Skin epidermis (tissue), 12 donors: ENCODE measurements around the gene LEFTY1.
A peak's percentile ranks its signal among the peaks of the same experiment; 100 is the strongest.
"Not testable (repeated sequence)": the region's sequence is repeated elsewhere in the genome, so short reads cannot be mapped to it uniquely, and the experiment has no call there.

Experiments used
- H3K27ac ChIP-seq, 21 experiments: fragments of 200-600 bp; sonication (generic) in 11 of 21; one replicate each; pipeline ENCODE4 v1.5.0; 2020; ENCODE audit warnings: mild to moderate bottlenecking in 3 of 21, inconsistent platforms in 2 of 21, moderate library complexity in 2 of 21
- H3K4me3 ChIP-seq, 7 experiments: fragments of 200-600 bp; sonication (generic) in 2 of 7; one replicate each; pipeline ENCODE4 v1.5.0; 2020; ENCODE audit warnings: inconsistent platforms in 2 of 7, mild to moderate bottlenecking in 2 of 7, moderate library complexity in 1 of 7

LEFTY1 gene, protein sequence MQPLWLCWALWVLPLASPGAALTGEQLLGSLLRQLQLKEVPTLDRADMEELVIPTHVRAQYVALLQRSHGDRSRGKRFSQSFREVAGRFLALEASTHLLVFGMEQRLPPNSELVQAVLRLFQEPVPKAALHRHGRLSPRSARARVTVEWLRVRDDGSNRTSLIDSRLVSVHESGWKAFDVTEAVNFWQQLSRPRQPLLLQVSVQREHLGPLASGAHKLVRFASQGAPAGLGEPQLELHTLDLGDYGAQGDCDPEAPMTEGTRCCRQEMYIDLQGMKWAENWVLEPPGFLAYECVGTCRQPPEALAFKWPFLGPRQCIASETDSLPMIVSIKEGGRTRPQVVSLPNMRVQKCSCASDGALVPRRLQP

DNA sequence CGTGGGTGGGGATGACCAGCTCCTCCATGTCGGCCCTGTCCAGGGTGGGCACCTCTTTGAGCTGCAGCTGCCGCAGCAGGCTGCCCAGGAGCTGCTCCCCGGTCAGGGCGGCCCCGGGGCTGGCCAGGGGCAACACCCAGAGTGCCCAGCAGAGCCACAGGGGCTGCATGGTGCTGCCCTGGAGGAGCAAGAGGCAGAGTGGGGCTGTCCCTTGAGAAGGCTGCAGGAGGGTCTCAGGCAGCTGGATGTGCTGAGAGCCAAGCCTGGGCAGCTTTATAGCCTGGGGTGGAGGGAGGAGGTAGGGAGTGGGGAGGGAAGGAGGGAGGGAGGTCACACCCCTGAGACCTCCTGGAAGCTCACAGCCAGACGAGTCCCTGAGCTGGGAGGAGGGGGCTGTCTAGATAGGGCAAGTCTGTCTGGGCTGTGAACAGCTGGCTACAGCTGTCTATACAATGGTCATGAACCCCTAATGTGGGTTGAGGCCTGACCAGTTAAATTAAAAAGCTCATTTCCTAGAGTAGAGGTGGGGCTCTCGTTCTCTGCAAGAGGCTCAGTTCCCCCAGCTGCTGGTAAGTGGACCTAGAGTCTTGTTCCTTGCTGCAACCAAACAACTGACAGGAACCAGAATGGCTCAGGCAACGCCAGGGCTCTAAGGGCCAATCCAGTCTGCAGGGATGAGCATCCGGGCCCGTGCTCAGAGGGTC lies at the start of gene LEFTY1:
TSS of gene LEFTY1 (minus strand) at position 249 of the 704 bp plus-strand sequence. CDS start at position 169, 80 bp downstream.
- no peak within 1 kb of the TSS for H3K4me3 ChIP-seq
- no peak within 1 kb of the TSS for H3K27ac ChIP-seq

- H3K4me3 ChIP-seq = no peak overlapping the region
- H3K27ac ChIP-seq = peak overlapping the region in 1 of 21 experiments; percentile 23
Measured at GRCh38 chr1:225937048-225937968, 48.4 kb upstream of the LEFTY1 start.

- Histone ChIP-seq H3K27ac (peak overlapping the region in 1 of 21 experiments; percentile 23), H3K4me3 (no peak overlapping the region)
Measured at GRCh38 chr1:225936523-225936922, 47.6 kb upstream of the LEFTY1 start.

GRCh38 chr1:225936086-225936485 lies 47.1 kb upstream of the LEFTY1 start:
- not testable (repeated sequence) for H3K4me3 ChIP-seq, H3K27ac ChIP-seq

- H3K27ac ChIP-seq = no peak overlapping the region
- H3K4me3 ChIP-seq = no peak overlapping the region
Measured at GRCh38 chr1:225934711-225935110, 45.8 kb upstream of the LEFTY1 start.

DNA sequence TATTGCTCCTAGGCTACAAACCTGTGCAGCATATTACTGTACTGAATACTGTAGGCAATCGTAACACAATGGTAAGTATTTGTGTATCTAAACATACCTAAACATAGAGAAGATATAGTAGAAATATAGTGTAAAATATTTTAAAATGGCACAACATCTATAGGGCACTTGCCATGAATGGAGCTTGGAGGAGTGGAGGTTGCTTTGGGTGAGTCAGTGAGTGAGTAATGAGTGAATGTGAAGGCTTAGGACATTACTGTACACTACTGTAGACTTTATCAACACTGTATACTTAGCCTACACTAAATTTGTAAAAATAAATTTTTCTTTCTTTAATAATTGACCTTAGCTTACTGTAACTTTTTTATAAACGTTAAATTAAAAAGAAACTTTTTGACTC lies 44.1 kb upstream of the LEFTY1 start:
- H3K4me3 ChIP-seq = no peak overlapping the region
- H3K27ac ChIP-seq = no peak overlapping the region

- no peak overlapping the region for H3K4me3 ChIP-seq
- H3K27ac ChIP-seq = no peak overlapping the region
Measured at GRCh38 chr1:225931270-225932136, 42.6 kb upstream of the LEFTY1 start.

GRCh38 chr1:225930566-225930965 lies 41.6 kb upstream of the LEFTY1 start:
- Histone ChIP-seq H3K4me3 (no peak overlapping the region), H3K27ac (no peak overlapping the region)

DNA sequence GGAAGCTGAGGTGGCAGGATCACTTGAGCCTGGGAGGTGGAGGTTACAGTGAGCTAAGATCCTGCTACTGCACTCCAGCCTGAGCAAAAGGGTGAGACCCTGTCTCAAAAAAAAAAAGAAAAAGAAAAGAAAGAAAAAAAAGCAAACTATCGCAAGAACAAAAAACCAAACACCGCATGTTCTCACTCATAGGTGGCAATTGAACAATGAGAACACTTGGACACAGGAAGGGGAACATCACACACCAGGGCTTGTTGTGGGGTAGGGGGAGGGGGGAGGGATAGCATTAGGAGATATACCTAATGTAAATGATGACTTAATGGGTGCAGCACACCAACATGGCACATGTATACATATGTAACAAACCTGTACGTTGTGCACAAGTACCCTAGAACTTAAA lies 40.5 kb upstream of the LEFTY1 start:
- not testable (repeated sequence) for H3K4me3 ChIP-seq, H3K27ac ChIP-seq

GRCh38 chr1:225928186-225929175 lies 39.5 kb upstream of the LEFTY1 start:
- Histone ChIP-seq H3K27ac (peak overlapping the region in 1 of 21 experiments; percentile 23), H3K4me3 (no peak overlapping the region)

DNA sequence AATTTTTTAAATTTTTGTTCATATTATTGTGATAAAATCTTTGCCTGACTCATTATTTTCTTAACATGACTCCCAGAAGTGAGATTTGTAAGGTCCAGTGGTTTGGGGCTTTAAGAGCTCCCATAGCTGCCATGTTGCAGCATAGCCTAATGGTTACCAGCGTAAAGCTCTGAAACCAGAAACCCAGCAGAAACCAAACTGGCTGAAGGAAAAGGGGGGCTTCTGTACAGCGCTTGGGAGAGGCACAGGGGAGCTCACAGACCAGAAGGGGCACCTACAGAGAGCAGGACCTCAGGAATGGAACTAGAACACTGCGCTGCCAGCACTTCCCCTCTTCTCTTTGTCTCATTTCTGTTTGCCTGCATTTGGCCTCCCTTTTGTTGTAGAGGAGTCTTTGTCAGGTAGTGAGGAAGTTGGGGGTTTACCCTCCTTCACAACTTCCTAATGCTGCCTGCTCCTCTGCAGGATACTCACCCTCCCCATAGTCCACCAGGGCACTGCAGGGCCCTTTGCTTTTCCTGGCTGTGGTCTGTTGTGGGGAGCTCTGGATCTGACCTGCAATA lies 37.7 kb upstream of the LEFTY1 start:
- Histone ChIP-seq H3K4me3 (no peak overlapping the region), H3K27ac (no peak overlapping the region)

DNA sequence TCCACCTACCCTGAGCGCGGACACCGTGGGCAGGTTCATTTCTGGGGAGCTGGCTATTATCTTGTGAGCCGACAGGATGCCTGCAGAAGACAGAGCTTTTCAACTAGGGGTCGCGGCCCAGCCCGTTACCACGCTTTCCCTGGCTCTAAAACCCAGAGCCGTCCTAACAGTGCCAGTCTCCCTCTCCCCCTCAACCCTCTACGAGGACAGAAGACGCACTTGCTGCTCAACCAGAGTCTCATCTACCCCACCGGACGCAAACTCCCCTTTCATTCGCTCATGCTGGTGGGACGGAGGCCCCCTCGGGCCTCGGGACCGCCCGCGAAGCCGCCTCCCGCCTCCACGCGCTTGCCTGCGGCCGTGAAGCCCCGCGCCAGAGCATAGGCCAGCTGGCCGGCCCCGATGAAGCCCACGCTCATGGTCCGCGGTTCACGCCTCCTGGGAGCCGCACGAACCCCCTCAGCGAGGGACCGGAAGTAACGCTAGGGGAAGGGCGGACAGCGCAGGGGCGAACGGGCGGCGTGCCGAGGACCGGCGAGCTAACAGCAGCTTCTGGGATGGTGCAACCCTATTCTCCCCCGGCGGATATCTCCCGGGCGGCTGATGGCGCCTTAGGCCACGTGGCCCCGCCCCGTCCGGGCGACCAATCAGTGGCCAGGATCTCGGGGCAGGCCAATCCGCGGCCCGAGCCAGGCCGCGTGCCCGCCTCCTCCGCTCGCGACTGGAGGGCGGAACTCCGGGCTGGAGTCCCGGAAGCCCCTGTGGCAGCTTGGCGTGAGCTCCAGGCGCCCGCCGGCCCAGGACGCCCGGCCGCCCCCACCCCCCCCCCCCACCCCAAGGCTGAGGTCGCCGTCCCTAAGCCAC lies 35.0 kb upstream of the LEFTY1 start, which contains the start of gene PYCR2:
TSS of gene PYCR2 (minus strand) at position 559 of the 864 bp plus-strand sequence. CDS start at position 419, 140 bp downstream.
- Histone ChIP-seq H3K4me3 (peak within 1 kb of the TSS; percentile 57 to 98 (median 78)), H3K27ac (peak within 1 kb of the TSS; percentile 37 to 98 (median 93))

GRCh38 chr1:225923381-225923691 lies 34.4 kb upstream of the LEFTY1 start:
- H3K4me3 ChIP-seq = peak overlapping the region; percentile 57 to 98 (median 78)
- H3K27ac ChIP-seq = peak overlapping the region; percentile 27 to 98 (median 93)

DNA sequence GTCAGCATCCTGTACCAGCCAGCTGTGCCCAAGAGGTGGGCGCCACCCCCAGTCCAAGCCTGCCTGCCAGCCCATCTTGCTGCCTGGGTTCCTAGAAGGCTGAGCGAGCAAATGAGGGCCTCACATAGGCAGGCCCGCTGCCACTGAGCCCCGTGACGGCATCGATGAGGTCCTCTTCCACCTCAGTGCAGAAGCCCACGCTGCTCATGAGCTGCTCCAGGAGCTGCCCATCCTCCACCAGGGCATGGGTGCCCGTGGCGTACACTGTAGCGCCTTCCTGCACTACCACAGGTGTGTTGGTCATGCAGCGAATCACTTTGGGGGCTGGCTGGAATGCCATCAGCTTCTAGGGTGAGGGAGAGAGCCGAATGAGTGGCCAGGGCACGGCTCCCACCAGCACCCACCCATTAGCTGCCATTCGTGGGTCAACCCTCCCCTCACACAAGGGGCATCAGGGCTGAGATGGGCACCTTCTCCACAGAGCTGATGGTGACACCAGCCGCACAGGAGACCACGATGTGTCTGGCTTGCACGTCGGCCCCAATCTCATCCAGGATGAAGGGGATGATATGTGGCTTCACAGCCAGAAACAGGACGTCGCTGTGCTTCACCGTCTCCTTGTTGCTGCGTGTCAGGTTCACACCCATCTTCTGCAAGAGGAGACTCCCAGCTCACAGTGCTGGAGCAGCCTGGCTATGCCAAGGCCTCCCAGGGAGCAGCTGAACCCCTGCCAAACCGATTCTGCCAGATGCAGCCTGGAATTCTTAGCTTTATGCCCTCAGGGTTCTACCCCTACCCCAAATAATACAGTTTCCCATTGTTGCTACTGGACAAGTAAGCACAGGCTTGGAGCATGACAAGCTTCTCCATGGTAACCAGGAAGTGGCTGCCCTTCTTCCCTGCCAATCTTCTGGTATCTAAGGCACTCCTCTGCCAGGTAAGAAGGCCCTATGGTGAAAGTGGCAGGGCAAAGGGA lies 33.1 kb upstream of the LEFTY1 start:
- Histone ChIP-seq H3K27ac (peak overlapping the region in 9 of 21 experiments; percentile 2 to 98 (median 30)), H3K4me3 (no peak overlapping the region)

DNA sequence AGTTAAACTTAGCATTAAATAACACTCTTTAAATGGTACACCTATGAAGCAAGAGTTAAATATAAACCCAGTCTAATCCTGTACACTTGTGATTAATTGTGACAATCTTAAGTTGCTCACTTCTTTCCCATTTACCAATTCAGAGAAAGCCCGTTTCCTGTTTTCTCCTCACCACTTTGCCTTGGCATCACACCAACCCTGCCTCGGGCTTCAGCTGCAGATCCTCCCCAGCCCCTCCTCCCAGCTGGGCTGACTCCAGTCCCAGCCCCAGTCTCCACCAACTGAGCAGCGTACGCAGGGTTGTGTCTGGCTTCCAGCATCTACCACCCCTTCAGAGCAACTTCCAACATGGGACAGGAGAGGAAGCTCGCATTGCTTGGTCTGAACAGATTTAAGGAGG lies 31.0 kb upstream of the LEFTY1 start:
- H3K4me3 ChIP-seq = no peak overlapping the region
- H3K27ac ChIP-seq = peak overlapping the region in 3 of 21 experiments; percentile 37 to 74 (median 69)
